HG03025 (cell line): Measurements from ENCODE around the gene COX10.
"Not testable (repeated sequence)": the region's sequence is repeated elsewhere in the genome, so short reads cannot be mapped to it uniquely, and the experiment has no call there.

Experiments
- ATAC-seq: cut with Tn5 transposase; IDR thresholded peaks from one replicate; pipeline ENCODE4 v1.9.1; 2021; ENCODE audit warnings: mild to moderate bottlenecking, moderate library complexity; ENCODE audit not compliant: unreplicated experiment, low FRiP score

COX10 gene

DNA sequence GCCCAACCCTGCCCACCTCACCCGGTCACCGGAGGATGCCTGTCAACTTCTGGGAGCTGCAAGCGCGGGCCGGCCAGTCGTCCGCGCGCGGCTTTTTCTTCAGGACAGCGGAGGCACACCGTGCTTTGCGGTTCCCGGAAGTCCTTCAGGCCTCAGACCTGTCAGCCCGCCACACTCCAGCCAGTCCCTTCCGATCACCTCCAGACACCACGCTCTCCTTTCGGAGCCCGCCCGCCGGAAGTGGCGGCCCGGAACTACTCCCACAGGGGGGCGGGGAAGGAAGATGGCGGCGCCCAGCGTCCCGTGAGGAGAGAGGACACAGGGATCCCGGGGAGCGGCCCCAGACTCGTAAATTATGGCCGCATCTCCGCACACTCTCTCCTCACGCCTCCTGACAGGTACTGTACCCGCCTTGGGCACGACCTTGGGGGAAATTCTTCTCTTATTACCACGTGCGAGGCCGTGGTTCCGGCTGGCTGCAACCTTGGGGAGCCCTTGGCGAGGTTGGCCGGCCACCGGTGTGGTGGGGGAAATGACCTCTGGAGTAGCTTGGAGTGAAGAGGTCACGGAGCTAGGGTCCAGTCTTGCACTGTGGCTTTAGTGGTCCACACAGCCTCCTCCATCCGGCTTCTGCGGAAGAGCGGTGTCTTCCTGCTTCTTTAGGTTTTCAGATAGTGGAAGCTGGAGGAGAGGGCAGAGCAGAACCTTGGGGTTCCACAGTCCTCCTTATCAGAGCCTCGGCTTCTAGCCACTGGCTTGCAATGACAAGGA, at the start of gene COX10:
Gene COX10, plus strand, starts transcription at position 254 of the 771 bp plus-strand sequence. Its CDS starts 102 bp downstream, at position 356.
- ATAC-seq, result peak; percentile 99

DNA sequence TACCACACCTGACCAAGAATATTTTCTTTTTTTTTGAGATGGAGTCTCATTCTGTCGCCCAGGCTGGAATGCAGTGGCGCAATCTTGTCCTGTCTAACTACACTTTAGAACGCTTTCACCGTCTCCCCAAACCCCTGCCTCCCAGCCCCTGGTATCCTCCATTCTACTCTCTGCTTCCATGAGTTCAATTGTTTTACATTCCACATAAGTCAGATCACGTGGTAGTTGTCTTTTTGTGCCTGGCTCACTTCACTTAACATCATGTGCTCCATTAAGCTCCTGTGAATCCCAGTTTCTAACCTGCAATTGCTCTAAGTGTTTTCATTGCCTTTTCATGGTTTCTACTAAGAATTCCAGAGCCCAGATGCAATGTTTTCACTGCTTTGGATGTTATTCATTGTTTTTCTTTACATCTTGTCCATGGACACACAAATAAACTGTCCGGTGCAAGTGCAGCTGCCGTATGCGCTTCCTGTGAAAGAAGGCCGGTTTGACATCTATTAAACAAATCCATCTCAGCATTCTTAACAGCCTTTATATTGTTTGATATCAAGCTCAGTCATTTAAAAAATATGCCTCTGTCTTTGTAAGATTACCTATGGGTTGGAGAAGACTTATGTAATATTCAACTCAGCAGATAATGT, 47.5 kb upstream of the COX10 start:
- not testable (repeated sequence) for ATAC-seq

DNA sequence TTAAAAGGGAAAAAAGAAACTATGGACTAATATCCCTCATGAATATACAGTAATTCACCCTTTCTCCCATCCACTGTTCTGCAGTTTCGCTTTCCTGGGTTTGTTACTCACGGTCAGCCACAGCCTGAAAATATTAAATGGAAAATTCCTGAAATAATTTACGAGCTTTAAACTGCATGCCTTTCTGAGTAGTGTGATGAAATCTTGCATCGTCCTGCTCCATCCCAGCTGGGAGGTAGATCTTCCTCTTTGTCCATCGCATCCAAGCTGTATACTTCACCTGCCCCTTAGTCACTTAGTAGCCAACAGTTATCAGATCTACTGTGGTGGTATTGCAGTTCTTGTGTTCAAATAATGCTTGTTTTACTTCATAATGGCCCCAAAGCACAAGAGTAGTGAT, 39.5 kb upstream of the COX10 start:
- ATAC-seq, result not testable (repeated sequence)

DNA sequence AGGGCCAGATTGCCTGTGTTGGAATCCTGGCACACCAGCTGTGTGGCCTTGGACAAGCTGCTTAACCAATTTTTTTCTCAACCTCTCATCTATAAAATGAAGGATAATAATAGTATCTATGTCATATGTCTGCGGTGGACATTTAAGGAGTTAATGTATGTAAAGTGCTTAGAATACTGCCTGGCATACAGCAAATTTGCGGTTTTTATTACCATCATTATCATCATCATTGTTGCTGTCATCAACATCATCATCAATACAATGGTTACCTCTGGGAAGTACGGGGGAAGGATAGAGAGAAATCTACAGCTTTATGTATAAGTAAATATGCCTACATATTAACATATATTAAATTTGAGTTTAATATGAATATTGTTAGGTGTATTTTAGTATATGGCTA, 37.1 kb upstream of the COX10 start:
- ATAC-seq, result no peak

DNA sequence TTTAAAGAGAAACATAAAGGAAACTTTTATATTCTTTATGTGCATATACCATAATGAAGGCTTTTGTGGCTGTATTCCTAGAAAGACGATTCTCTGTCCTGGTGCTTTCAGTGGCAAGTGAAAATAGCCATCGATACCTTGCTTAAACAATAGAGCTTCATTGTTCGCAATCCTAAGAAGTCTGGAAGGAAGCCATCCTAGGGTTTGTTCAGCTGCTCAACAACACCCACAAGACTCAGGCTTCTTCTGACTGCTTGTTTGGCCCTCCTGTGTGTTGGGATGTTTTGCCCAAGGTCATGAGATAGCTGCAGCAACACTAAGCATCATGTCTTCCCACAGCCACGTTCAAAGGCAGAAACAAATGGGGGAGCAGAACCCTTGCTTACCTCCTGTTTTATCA, 36.1 kb upstream of the COX10 start:
- ATAC-seq, result no peak

DNA sequence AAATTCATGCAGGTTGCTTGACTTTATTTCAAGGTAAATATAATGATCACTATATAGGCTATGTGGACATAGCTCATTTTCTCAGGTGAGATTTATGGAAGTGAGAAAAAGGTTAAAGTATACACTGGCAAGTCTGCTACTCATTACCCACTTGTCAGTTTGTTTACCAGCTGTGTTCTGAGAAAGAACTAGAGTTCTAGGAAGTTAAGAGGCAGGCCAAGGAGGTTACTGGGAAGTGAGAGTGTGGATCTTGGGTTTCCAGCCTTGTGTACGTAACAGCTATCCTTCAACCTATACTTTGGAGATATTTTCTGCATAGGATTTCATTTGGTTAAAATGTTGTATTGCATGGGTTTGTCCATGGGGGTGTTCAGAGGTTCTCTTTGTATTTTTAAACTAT, 31.9 kb upstream of the COX10 start:
- ATAC-seq, result no peak

DNA sequence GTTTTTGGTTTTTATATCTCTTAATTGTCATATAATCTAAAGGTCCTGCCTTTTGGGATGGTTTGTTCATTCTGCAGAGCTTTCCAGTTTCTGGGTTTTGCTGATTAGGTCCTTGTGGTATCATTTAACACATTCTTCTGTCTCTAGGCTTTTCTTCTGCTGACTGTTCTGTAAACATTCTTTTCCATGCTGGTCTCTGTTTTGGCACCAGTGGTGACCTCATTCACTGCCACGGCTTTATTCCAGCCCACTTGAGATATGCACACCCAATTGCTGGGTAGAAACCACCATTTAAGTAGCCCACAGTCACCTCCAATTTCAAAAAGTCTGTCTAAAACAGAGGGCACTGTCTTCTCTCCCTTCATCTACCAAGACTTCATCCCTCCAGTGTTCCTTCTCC, 31.1 kb upstream of the COX10 start:
- ATAC-seq, result no peak

DNA sequence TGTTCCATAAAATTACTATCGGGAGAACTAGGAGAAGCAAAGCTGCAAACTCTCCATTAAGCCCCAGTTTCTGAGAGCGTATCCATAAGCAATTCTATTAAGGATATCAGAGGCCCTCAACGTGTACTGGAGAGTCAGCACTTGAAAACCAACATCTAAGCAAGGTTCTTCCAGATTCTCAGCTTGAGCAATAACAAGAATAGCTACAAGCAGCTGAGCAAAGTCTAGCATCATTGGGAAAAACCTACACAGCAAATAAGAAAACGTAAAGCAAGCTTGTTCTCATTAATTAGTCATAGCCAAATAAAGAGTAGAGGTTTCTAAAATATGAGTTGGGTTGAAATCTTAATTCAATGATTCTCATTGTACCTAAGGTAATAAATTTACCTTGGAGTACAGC, 26.9 kb upstream of the COX10 start:
- no peak for ATAC-seq

DNA sequence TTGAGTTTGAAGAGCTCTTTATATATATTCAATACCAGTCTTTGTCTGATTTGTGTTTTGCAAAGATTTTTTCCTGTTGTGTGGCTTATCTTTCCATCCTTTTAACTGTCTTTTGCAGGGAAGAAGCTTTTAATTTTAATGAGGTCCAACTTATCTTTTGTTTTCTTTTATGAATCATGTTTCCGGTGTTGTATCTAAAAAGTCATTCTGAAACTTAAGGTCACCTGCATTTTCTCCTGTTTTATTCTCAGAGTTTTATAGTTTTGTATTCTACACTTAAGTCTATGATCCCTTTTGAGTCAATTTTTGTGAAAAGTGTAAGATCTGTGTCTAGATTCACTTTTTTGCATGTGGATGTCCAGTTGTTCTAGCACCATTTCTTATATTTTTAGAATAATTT, 24.6 kb upstream of the COX10 start:
- no peak for ATAC-seq

DNA sequence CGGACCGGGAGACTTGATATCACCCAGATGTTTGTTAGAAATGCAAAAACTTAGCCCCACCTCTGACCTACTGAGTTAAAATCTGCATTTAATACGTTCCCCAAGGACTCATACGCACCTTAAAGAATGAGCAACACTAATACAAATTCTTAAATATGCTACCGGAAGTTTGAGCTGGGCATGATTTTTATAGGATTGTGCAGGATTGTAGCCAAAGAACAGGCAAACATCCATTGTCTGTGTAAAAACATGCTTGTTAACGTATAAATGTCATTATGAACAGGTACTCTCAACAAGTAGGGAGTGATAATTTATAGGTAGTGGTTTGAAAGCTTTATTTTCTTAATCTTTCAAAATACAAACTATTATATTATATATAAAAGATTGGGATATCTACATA, 22.3 kb upstream of the COX10 start:
- ATAC-seq, result no peak

DNA sequence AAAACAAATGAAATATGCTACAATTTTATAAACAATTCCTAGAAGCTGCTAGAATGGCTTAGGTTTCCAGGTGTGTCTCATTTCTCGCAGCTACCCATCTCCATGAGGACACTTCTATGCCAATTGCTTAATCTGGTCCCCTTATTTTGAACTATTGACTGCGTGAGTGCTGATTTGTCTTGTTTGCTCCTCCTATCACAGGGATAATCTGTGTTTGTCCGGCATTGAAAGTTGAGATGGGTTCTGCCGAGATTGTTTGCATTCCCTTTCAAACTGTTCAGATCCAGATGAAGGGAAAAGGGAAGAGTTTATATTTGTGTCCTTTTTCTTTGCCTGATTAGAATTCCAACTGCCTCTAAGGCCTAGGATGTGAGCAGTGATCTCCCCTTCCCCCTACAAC, 21.7 kb upstream of the COX10 start:
- no peak for ATAC-seq

DNA sequence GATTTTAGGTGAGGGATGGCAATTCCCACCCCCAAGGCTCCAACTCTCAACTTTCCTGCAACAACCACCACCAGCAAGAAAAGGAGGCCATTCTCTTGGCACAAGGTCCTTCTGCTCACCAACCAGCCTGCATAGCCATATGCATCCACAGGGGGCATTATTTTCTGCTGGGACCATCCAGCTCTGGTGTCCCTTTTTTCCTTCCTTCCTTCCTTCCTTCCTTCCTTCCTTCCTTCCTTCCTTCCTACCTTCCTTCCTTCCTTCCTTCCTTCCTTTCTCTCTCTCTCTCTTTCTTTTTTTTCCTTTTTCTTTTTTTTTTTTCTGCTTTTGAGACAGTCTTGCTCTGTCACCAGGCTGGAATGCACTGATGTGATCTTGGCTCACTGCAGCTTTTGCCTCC, 21.1 kb upstream of the COX10 start:
- ATAC-seq, result no peak

DNA sequence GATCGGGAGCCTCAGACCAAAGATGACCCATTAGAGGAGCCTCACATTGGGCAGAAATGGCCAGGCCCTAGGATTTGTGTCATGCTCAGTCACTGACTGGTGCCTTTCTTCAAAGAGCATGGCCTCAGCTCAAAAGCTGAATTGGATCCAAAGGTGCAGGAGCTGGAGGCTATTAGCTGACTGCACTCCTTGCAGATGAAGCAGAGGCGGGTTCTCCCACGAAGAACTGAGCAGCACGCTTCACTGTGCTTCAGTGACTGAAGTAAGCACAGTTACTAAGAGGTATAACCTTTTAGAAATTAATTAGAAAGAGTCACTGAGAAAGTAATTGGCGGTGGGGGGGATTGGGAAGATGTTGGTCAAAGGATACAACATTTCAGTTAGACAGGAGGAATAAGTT, 18.7 kb upstream of the COX10 start:
- no peak for ATAC-seq

DNA sequence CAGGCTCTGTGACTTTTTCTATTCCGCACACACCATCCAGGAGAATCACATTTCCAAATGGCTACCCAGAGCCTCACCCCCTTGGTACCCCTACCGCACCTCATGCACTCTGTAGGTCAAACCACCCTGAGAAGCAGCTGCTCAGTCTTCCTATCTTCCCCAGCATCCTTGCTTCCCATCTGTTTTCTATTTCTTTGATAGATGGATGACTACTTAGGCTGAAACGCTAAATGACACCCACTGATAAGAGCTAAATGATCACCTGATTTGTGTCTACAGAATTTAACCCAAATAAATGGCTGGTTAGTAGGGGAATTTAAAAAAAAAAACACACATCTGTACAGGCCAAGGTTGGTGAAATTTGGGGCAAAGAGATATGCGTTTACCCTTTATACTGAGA, 17.6 kb upstream of the COX10 start:
- ATAC-seq, result no peak

DNA sequence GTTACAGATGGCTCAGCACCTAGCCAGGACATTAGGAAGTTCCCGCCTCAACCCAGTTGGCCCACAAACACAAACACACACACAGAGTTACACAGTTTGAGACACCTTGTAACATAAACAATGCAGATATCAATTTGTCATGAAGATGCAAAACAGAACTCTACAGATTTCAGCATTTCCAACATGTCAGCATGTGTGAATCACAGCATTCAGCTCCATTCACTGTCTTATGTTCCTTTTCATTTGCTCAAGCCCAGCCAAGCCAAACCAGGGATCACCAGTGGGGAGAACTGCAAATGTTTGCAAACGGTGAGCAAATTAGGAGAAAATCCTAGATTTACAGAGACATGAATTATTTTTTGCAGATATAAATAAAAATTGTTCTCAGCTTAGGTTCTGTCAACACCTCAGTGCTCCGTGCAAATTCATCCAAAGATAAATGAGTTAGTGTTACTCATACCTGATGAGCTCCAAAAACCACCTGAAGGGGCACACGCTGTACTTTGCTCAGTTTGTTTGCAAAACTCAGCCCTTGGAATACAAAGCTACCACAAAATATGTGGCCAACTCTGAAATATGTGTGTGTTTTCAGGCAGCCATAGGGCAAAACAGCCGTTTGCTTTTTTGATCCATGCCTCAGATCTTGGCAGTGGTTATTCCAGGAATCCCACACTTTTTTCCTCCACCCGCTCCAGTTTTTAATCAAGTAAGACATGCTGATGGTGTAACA, 16.3 kb upstream of the COX10 start:
- ATAC-seq, result no peak

DNA sequence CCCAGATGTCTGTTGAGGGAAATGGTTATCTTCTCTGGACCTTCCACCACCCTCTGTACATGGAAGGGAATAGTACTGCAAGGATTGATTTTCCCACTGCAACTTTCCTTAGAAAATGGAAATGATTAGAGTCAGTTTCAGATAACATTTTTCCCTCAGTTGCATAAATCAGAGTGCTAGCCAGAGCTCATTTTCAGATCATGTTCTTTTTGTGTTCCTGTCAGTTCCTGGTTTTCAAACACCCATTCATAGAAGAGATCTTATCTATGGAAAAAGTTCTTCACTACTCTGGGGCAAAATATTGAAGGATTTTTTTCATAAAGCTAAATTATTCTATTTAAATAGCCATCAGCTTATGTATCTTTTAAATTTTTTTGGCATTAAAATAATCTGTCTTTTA, 11.7 kb upstream of the COX10 start:
- no peak for ATAC-seq

DNA sequence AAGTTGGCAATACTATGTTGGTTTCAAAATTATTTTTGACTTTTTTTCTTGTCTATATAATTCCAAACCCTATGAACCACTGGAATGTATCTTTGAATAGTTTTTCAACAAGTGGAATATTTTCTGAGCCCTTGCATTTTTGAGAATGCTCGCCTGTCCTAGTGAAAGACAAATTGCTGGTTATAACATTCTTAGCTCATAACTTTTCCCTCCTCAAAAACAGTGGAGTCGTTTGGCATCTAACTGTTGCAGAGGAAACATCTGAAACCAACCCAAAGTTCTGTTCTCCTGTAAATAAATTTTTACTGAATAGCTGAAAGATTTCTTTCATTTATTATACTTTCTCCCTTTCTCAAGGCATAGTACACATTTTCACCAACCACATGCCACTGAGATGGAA, 11.3 kb upstream of the COX10 start:
- ATAC-seq, result no peak

DNA sequence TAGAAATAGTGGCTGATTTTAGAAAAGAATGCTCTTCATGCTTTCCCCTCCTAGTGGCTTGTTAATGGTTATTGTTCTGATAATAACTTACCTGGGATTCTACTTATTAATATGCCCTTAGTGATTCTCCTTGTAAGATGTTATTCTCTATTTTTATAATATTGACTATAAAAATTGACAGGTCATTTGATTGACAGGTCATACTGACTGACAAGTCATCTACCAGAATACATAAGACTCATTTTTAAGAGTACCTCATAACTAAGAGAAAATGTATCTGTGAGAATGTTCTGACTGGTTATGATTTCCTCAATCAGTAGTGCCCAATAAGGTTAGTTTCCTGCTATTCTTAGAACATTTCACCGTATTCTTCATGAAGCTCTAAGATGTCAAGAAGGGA, 8.6 kb upstream of the COX10 start:
- ATAC-seq, result no peak

DNA sequence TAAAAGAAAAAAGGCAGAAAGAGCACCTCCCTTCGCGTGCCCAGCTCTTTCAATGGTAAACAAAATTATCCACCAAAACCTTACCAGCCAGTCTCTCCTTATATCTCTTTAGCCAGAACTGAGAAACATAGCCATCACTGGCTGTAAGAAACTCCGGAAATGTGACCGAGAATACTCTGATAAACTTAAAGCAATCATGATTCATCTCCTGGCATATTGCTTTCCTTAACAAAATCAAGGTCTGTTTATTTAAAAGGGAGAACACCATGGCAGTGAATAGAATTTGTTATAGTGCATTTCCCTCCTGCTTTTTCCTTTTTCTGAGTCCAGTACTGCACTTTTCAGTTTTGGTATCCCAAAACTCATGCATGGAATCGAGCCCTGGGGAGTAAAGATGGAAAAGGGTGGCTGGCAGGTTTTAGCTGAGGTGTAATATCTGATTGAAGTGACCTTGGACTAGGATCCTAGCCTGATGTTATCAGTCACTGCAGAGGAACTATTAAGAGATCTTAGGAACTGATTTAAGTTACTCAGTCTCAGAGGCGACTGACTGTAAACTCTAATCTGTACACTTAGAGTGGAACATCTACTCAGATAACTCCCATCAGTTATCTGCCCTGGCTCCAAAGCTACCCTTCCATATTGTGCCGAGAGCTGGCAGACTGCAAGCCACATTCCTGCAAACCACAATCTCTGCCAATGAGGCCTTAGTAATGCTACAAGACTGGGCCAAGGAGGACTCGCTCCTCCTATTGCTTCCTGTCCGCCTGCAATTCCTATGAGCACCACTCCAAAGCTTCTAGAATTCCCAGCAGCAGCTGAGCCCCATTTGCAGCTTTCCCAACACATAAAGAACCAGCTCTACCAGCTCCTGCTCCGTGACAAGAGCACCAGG, 7.4 kb upstream of the COX10 start:
- no peak for ATAC-seq

DNA sequence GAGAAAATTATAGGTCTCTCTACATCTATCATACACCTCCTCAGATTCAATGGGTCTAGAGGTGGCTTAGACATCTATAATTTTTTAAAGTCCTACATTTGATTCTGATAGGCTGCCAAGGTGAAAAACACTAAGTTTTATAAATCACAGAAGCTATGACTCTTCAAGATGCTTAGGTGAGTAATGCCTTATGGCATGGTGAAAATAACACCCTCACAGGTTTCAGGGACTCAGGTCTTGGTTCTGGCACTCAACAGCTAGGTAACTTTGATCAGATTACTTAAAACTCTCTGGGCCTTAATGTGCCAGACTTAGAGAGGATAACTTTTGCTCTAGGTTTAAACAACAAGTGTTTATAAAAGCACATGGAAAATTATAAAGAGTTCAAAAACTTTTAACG, 2.0 kb upstream of the COX10 start:
- ATAC-seq, result no peak
